B cell (primary cell): ENCODE results near the gene ALDH3A1. TPM values are rescaled to one million over a fixed set of nuclear protein-coding genes. Genes with fewer than 3 reads are reported as not detected.

Experiments used
- ATAC-seq: fragments of 200-7000 bp; cut with Tn5 transposase; one replicate; pipeline ENCODE4 v1.10.0; 2021; ENCODE audit warnings: low read depth, mild to moderate bottlenecking, moderate number of reproducible peaks, moderate library complexity
- CTCF ChIA-PET: fragments of 350-600 bp; sonication (Branson Sonifier 250); formaldehyde crosslinking; loops from one replicate; lab custom pipeline; 2021; ENCODE audit warnings: antibody characterized with exemption, inconsistent platforms; lab: Charles Lee
- POLR2A ChIA-PET: fragments of 350-600 bp; sonication (Branson Sonifier 250); formaldehyde crosslinking; loops from one replicate; lab custom pipeline; 2021; ENCODE audit warnings: antibody characterized with exemption; lab: Charles Lee
- DNase-seq: peaks from one replicate; pipeline ENCODE4 v3.0.0; 2013
- H2AFZ ChIP-seq: 2 replicates; pipeline ENCODE4 v1.6.1; 2012; ENCODE audit warnings: mild to moderate bottlenecking, low read depth, low read length; ENCODE audit not compliant: insufficient read depth, poor library complexity, severe bottlenecking
- H3K27ac ChIP-seq, 2 donors: 1 replicate in 1 of 2; 2 replicates in 1 of 2; pipeline ENCODE4 v1.5.1; 2012 to 2013; ENCODE audit warnings: low read length in 2 of 2, mild to moderate bottlenecking in 2 of 2, moderate library complexity in 1 of 2
- H3K27me3 ChIP-seq, 4 experiments: fragments of 200-600 bp in 1 of 4; sonication (generic) in 1 of 4; replicated peaks in 1 of 4; 1 replicate in 2 of 4; 2 replicates in 2 of 4; pipeline versions ENCODE4 v1.6.1 to v1.7.0; 2013 to 2016; ENCODE audit warnings: low read length in 3 of 4, mild to moderate bottlenecking in 2 of 4, mixed read lengths in 1 of 4, moderate library complexity in 1 of 4; ENCODE audit not compliant: insufficient read depth in 4 of 4, control insufficient read depth in 3 of 4; ENCODE audit errors: control extremely low read depth in 1 of 4
- H3K36me3 ChIP-seq, 2 experiments: replicated peaks in 1 of 2; 1 replicate in 1 of 2; 2 replicates in 1 of 2; pipeline versions ENCODE4 v1.6.1 to v1.7.1; 2013; ENCODE audit warnings: low read length in 1 of 2; ENCODE audit not compliant: insufficient read depth in 2 of 2, control insufficient read depth in 1 of 2; ENCODE audit errors: control extremely low read depth in 1 of 2, extremely low read depth in 1 of 2
- H3K4me1 ChIP-seq, 2 donors: fragments of 200-600 bp in 1 of 2; sonication (generic) in 1 of 2; 1 replicate in 1 of 2; 2 replicates in 1 of 2; pipeline versions ENCODE4 v1.5.1 to v1.6.1; 2013 to 2017; ENCODE audit warnings: low read length in 2 of 2; ENCODE audit not compliant: control insufficient read depth in 2 of 2, insufficient read depth in 2 of 2
- H3K4me2 ChIP-seq: replicated peaks from 2 replicates; pipeline ENCODE3; 2012; ENCODE audit warnings: mild to moderate bottlenecking, low read depth, low read length; ENCODE audit not compliant: poor library complexity, severe bottlenecking
- H3K4me3 ChIP-seq, 5 experiments: fragments of 200-600 bp in 1 of 5; sonication (generic) in 1 of 5; 1 replicate in 3 of 5; 2 replicates in 2 of 5; pipeline versions ENCODE4 v1.5.1 to v1.7.0; 2011 to 2016; ENCODE audit warnings: low read length in 4 of 5, mild to moderate bottlenecking in 4 of 5, low read depth in 2 of 5, control low read depth in 1 of 5, moderate library complexity in 1 of 5; ENCODE audit not compliant: insufficient read depth in 1 of 5; ENCODE audit errors: control extremely low read depth in 1 of 5, extremely low read depth in 1 of 5
- H3K79me2 ChIP-seq: fragments of 200-600 bp; sonication (generic); one replicate; pipeline ENCODE4 v1.6.0; 2016; ENCODE audit warnings: low read length; ENCODE audit not compliant: control insufficient read depth, insufficient read depth
- H3K9ac ChIP-seq: fragments of 200-600 bp; sonication (generic); 2 replicates; pipeline ENCODE4 v1.6.1; 2017; ENCODE audit warnings: mild to moderate bottlenecking, low read length, moderate library complexity
- H3K9me3 ChIP-seq, 3 donors: one replicate each; pipeline versions ENCODE4 v1.6.1 to v1.7.1; 2013; ENCODE audit warnings: low read length in 2 of 3; ENCODE audit not compliant: control insufficient read depth in 2 of 3, insufficient read depth in 1 of 3; ENCODE audit errors: control extremely low read depth in 1 of 3
- H4K20me1 ChIP-seq: 2 replicates; pipeline ENCODE4 v1.6.0; 2012; ENCODE audit warnings: mild to moderate bottlenecking, low read length; ENCODE audit not compliant: insufficient read depth, control insufficient read depth, poor library complexity, severe bottlenecking
- H3K27ac Mint-ChIP-seq: one replicate; pipeline ENCODE4 v1.8.0; 2021; ENCODE audit warnings: mixed read lengths
- H3K27me3 Mint-ChIP-seq: one replicate; pipeline ENCODE4 v1.8.0; 2021; ENCODE audit warnings: mixed read lengths
- H3K4me1 Mint-ChIP-seq: one replicate; pipeline ENCODE4 v1.8.0; 2021; ENCODE audit warnings: mixed read lengths
- H3K4me3 Mint-ChIP-seq: one replicate; pipeline ENCODE4 v1.8.0; 2021; ENCODE audit warnings: mixed read lengths
- H3K9me3 Mint-ChIP-seq: one replicate; pipeline ENCODE4 v1.8.0; 2022; ENCODE audit warnings: mixed read lengths; ENCODE audit not compliant: insufficient read depth
- CTCF ChIP-seq: fragments of 200-600 bp; IDR thresholded peaks from one replicate; pipeline ENCODE4 v1.8.0; 2022; ENCODE audit warnings: antibody characterized with exemption, mild to moderate bottlenecking
- EZH2 ChIP-seq: IDR thresholded peaks from 2 replicates; pipeline ENCODE4 v1.6.1; 2012; ENCODE audit warnings: borderline replicate concordance, low read depth, mild to moderate bottlenecking, moderate library complexity, low read length; ENCODE audit not compliant: insufficient read depth, poor library complexity, severe bottlenecking
- WGBS: methylation state at CpG from one replicate; pipeline ENCODE4 v1.1.5; 2013; ENCODE audit warnings: missing lambda C conversion rate; ENCODE audit not compliant: insufficient coverage; 5-methylcytosine and 5-hydroxymethylcytosine counted together
- intact Hi-C: fragments of 100-400 bp; cut with micrococcal nuclease; formaldehyde crosslinking; loops from one replicate; pipeline ENCODE4 v1.10.0; 2022
- polyA plus RNA-seq: library from polyadenylated mRNA; depleted of rRNA; stranded (reverse); fragments of >200 nt; gene quantifications from 2 replicates; pipeline ENCODE4 v1.2.3, GENCODE V29; 2012
- total RNA-seq, 2 donors: library from RNA; stranded (reverse); fragments of 120-200 nt in 1 of 2; gene quantifications; 1 replicate in 1 of 2; 2 replicates in 1 of 2; pipeline versions ENCODE4 v1.2.3 to v1.2.4, GENCODE V29; 2013 to 2022

Gene ALDH3A1
- total and polyA plus RNA-seq, 2 donors (not counting 1 experiment from before 2014, with no cell fraction given) = not detected

DNA sequence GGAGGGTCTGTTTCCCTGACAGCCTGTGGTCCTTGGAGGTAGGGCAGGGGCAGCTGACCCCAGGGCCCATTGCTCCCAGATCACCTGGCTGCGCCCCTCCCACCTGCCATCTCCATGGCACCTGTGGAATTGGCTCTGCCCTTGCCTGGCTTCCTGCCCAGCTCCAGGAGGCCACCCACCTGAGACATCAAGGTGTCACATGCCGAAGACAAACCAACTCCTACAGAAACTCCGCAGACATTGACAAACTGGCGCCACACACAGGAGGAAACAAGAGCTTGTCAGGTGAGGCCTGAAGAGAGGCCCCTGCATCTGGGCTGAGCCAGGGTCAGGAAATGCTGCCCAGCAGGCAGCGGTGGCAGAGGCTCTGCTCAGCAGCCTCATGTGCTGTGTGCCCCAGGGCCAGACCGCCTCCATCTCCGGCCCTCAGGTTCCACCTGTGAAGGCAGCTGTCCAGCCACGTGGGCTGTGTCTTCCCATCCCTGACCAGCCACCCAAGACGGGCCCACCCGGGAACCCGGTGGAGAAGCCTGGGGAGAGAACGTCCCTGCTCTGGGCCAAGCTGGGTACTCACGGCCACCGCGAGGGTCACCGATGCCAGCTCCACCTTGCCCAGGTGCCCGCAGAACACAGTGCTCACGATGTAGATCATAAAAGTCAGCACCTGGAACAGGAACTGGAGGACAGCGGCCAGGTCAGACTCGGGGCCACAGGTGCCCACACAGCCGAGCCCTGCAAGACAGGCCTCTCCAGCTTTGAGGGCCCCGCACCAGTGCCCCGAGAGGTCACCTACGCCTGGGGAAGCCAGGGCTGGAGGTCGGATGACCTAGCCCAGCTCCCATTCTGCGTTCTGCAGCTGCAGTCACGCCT is 33.3 kb downstream of the ALDH3A1 start:
- POLR2A ChIA-PET = no interaction called here
- no peak overlapping the region for H3K4me3 Mint-ChIP-seq
- no peak overlapping the region for H2AFZ ChIP-seq

More for the DNA sequence above, 33.3 kb downstream of the ALDH3A1 start:
- Histone ChIP-seq H3K36me3 (no peaks in the 10 kb centered on the region), H3K9ac (no peak overlapping the region), H4K20me1 (no peaks in the 10 kb centered on the region), H3K27me3 (no peaks in the 10 kb centered on the region), H3K4me1 (no peaks in the 10 kb centered on the region), H3K79me2 (no peaks in the 10 kb centered on the region), H3K4me3 (no peak overlapping the region), H3K4me2 (no peak overlapping the region), H3K27ac (no peak overlapping the region), H3K9me3 (no peaks in the 10 kb centered on the region)
- 94% methylated on average over 27 of the region's 27 CpGs for WGBS
- H3K9me3 Mint-ChIP-seq = no peaks in the 10 kb centered on the region
- DNase-seq (no peak), ATAC-seq (no peak)
- TF ChIP-seq CTCF (no peak), EZH2 (no peak)
- H3K27ac Mint-ChIP-seq = no peak overlapping the region
- intact Hi-C loops = no loop called here
- peaks cover 1% of the 10 kb centered on the region for H3K27me3 Mint-ChIP-seq
- CTCF ChIA-PET = no interaction called here
- no peaks in the 10 kb centered on the region for H3K4me1 Mint-ChIP-seq
